ENCODE data around the gene PIGO. TPM values are rescaled to one million over a fixed set of nuclear protein-coding genes. Genes with fewer than 3 reads are reported as not detected.

The PIGO gene
- total RNA-seq, 2 donors from 2014 or later: 15.0 to 16.6 TPM

GRCh38 chr9:35070823-35071813 is 25.3 kb downstream of the PIGO start:
- H3K27me3 Mint-ChIP-seq: no peaks in the 10 kb centered on the region
- H3K9me3 Mint-ChIP-seq: no peaks in the 10 kb centered on the region
- peak overlapping the region; percentile 97 for H3K27ac Mint-ChIP-seq
- peak; percentile 23 for ATAC-seq (replicated peaks)
- H3K4me3 Mint-ChIP-seq: peak overlapping the region; percentile 89
- H3K4me1 Mint-ChIP-seq: peaks cover 56% of the 10 kb centered on the region
- peaks cover 97% of the 10 kb centered on the region for H3K36me3 Mint-ChIP-seq (ENCODE audit: low read depth)

- H3K27me3 Mint-ChIP-seq: no peaks in the 10 kb centered on the region
- peak overlapping the region; percentile 89 for H3K4me3 Mint-ChIP-seq
- H3K27ac Mint-ChIP-seq: peak overlapping the region; percentile 80
- ATAC-seq (replicated peaks): no peak
- H3K36me3 Mint-ChIP-seq (ENCODE audit: low read depth): peaks cover 97% of the 10 kb centered on the region
- H3K4me1 Mint-ChIP-seq: peaks cover 48% of the 10 kb centered on the region
- no peaks in the 10 kb centered on the region for H3K9me3 Mint-ChIP-seq
Observed at GRCh38 chr9:35069020-35069419, 27.4 kb downstream of the PIGO start.

GRCh38 chr9:35067056-35067455 is 29.3 kb downstream of the PIGO start:
- no peaks in the 10 kb centered on the region for H3K27me3 Mint-ChIP-seq
- H3K4me1 Mint-ChIP-seq: peaks cover 36% of the 10 kb centered on the region
- H3K36me3 Mint-ChIP-seq (ENCODE audit: low read depth): peaks cover 98% of the 10 kb centered on the region
- no peak for ATAC-seq (replicated peaks)
- peak overlapping the region; percentile 80 for H3K27ac Mint-ChIP-seq
- H3K4me3 Mint-ChIP-seq: peak overlapping the region; percentile 89
- H3K9me3 Mint-ChIP-seq: no peaks in the 10 kb centered on the region

GRCh38 chr9:35060548-35061207 is 35.7 kb downstream of the PIGO start:
- H3K27me3 Mint-ChIP-seq: no peaks in the 10 kb centered on the region
- H3K9me3 Mint-ChIP-seq: no peaks in the 10 kb centered on the region
- H3K27ac Mint-ChIP-seq: no peak overlapping the region
- H3K36me3 Mint-ChIP-seq (ENCODE audit: low read depth): peaks cover 100% of the 10 kb centered on the region
- no peak for ATAC-seq (replicated peaks)
- H3K4me3 Mint-ChIP-seq: no peak overlapping the region
- H3K4me1 Mint-ChIP-seq: peaks cover 4% of the 10 kb centered on the region

GRCh38 chr9:35059438-35059837 is 37.0 kb downstream of the PIGO start:
- Mint-ChIP-seq H3K36me3 (ENCODE audit: low read depth) (peaks cover 100% of the 10 kb centered on the region), H3K27me3 (no peaks in the 10 kb centered on the region), H3K27ac (peak overlapping the region; percentile 38), H3K4me3 (no peak overlapping the region), H3K4me1 (peaks cover 4% of the 10 kb centered on the region), H3K9me3 (no peaks in the 10 kb centered on the region)
- no peak for ATAC-seq (replicated peaks)

- Mint-ChIP-seq H3K4me1 (peaks cover 4% of the 10 kb centered on the region), H3K36me3 (ENCODE audit: low read depth) (peaks cover 100% of the 10 kb centered on the region), H3K27ac (peak overlapping the region; percentile 5), H3K9me3 (no peaks in the 10 kb centered on the region), H3K4me3 (no peak overlapping the region), H3K27me3 (no peaks in the 10 kb centered on the region)
- ATAC-seq (replicated peaks): no peak
Observed at GRCh38 chr9:35057271-35057620, 39.1 kb downstream of the PIGO start.

GRCh38 chr9:35056571-35057270 is 39.7 kb downstream of the PIGO start:
- H3K36me3 Mint-ChIP-seq (ENCODE audit: low read depth): peaks cover 100% of the 10 kb centered on the region
- ATAC-seq (replicated peaks): no peak

GRCh38 chr9:35054871-35055644 is 41.3 kb downstream of the PIGO start:
- H3K9me3 Mint-ChIP-seq: no peaks in the 10 kb centered on the region
- peaks cover 100% of the 10 kb centered on the region for H3K36me3 Mint-ChIP-seq (ENCODE audit: low read depth)
- no peak overlapping the region for H3K27ac Mint-ChIP-seq
- peaks cover 10% of the 10 kb centered on the region for H3K4me1 Mint-ChIP-seq
- no peaks in the 10 kb centered on the region for H3K27me3 Mint-ChIP-seq
- H3K4me3 Mint-ChIP-seq: no peak overlapping the region
- ATAC-seq (replicated peaks): no peak

More at GRCh38 chr9:35056571-35057270, 39.7 kb downstream of the PIGO start:
- H3K4me1 Mint-ChIP-seq: peaks cover 4% of the 10 kb centered on the region
- peak overlapping the region; percentile 5 for H3K27ac Mint-ChIP-seq
- no peak overlapping the region for H3K4me3 Mint-ChIP-seq
- no peaks in the 10 kb centered on the region for H3K27me3 Mint-ChIP-seq
- no peaks in the 10 kb centered on the region for H3K9me3 Mint-ChIP-seq

- Mint-ChIP-seq H3K9me3 (no peaks in the 10 kb centered on the region), H3K4me3 (no peak overlapping the region), H3K27ac (no peak overlapping the region)
Observed at GRCh38 chr9:35054185-35054835, 42.1 kb downstream of the PIGO start.

GRCh38 chr9:35051069-35051967 is 45.1 kb downstream of the PIGO start:
- no peak overlapping the region for H3K4me3 Mint-ChIP-seq
- H3K27me3 Mint-ChIP-seq: no peaks in the 10 kb centered on the region
- H3K36me3 Mint-ChIP-seq (ENCODE audit: low read depth): peaks cover 93% of the 10 kb centered on the region
- no peak overlapping the region for H3K27ac Mint-ChIP-seq
- peaks cover 5% of the 10 kb centered on the region for H3K4me1 Mint-ChIP-seq
- peak; percentile 72 for ATAC-seq (replicated peaks)
- no peaks in the 10 kb centered on the region for H3K9me3 Mint-ChIP-seq

More at GRCh38 chr9:35054185-35054835, 42.1 kb downstream of the PIGO start:
- peaks cover 10% of the 10 kb centered on the region for H3K4me1 Mint-ChIP-seq
- no peak for ATAC-seq (replicated peaks)
- H3K27me3 Mint-ChIP-seq: no peaks in the 10 kb centered on the region
- peaks cover 100% of the 10 kb centered on the region for H3K36me3 Mint-ChIP-seq (ENCODE audit: low read depth)

- peaks cover 89% of the 10 kb centered on the region for H3K36me3 Mint-ChIP-seq (ENCODE audit: low read depth)
- no peak for ATAC-seq (replicated peaks)
- H3K27me3 Mint-ChIP-seq: no peaks in the 10 kb centered on the region
- H3K4me3 Mint-ChIP-seq: no peak overlapping the region
- H3K9me3 Mint-ChIP-seq: no peaks in the 10 kb centered on the region
- no peak overlapping the region for H3K27ac Mint-ChIP-seq
- peaks cover 5% of the 10 kb centered on the region for H3K4me1 Mint-ChIP-seq
Observed at GRCh38 chr9:35048511-35048910, 47.9 kb downstream of the PIGO start.

GRCh38 chr9:35044071-35044470 is 52.3 kb downstream of the PIGO start:
- no peaks in the 10 kb centered on the region for H3K9me3 Mint-ChIP-seq
- no peak for ATAC-seq (replicated peaks)
- H3K36me3 Mint-ChIP-seq (ENCODE audit: low read depth): peaks cover 59% of the 10 kb centered on the region
- no peaks in the 10 kb centered on the region for H3K27me3 Mint-ChIP-seq
- H3K4me1 Mint-ChIP-seq: no peaks in the 10 kb centered on the region
- H3K27ac Mint-ChIP-seq: no peak overlapping the region
- H3K4me3 Mint-ChIP-seq: no peak overlapping the region
